PC-9 (cell line): ENCODE measurements around the gene SLCO4A1. TPM values are rescaled to one million over a fixed set of nuclear protein-coding genes. Genes with fewer than 3 reads are reported as not detected.

Experiments used
- BruUV-seq: library from RNA; stranded (reverse); fragments of 400-500 nt; replicated peaks from 2 replicates; lab custom pipeline; 2021; lab: Mats Ljungman, UMichigan
- CTCF ChIA-PET: fragments of 300-600 bp; sonication (Branson Sonifier 250); formaldehyde crosslinking; loops from one replicate; lab custom pipeline; 2022; ENCODE audit warnings: antibody characterized with exemption; lab: Charles Lee
- POLR2A ChIA-PET: fragments of 300-600 bp; sonication (Branson Sonifier 250); formaldehyde crosslinking; loops from one replicate; lab custom pipeline; 2022; ENCODE audit warnings: antibody characterized with exemption; ENCODE audit not compliant: unreplicated experiment; lab: Charles Lee
- DNase-seq, 2 experiments: peaks; one replicate each; pipeline versions ENCODE4 v3.0.0 to v3.0.0-alpha.2; 2015 to 2022; ENCODE audit warnings: mixed read lengths in 1 of 2
- H2AFZ ChIP-seq: fragments of 200-600 bp; sonication (generic); 2 replicates; pipeline ENCODE4 v1.8.1; 2017; ENCODE audit warnings: antibody characterized with exemption
- H3F3A ChIP-seq: fragments of 200-600 bp; sonication (generic); 2 replicates; pipeline ENCODE4 v1.8.1; 2017; ENCODE audit warnings: antibody characterized with exemption, mild to moderate bottlenecking, low read depth; ENCODE audit not compliant: insufficient read depth
- H3K27ac ChIP-seq: fragments of 200-600 bp; sonication (generic); 2 replicates; pipeline ENCODE4 v1.6.1; 2016; ENCODE audit warnings: mixed run types
- H3K27me3 ChIP-seq: fragments of 200-600 bp; sonication (generic); 2 replicates; pipeline ENCODE4 v1.6.1; 2016; ENCODE audit warnings: low read depth, mixed run types; ENCODE audit not compliant: insufficient read depth
- H3K36me3 ChIP-seq: fragments of 200-600 bp; sonication (generic); 2 replicates; pipeline ENCODE4 v1.6.1; 2016; ENCODE audit warnings: low read depth, mixed run types
- H3K4me1 ChIP-seq: fragments of 200-600 bp; sonication (generic); replicated peaks from 2 replicates; pipeline ENCODE4 v1.6.1; 2016; ENCODE audit warnings: mixed run types; ENCODE audit not compliant: insufficient read depth
- H3K4me2 ChIP-seq: fragments of 200-600 bp; sonication (generic); 2 replicates; pipeline ENCODE4 v1.6.1; 2017; ENCODE audit warnings: mixed run types
- H3K4me3 ChIP-seq: fragments of 200-600 bp; sonication (generic); 2 replicates; pipeline ENCODE4 v1.6.1; 2016; ENCODE audit warnings: mixed run types
- H3K79me2 ChIP-seq: fragments of 200-600 bp; sonication (generic); 2 replicates; pipeline ENCODE4 v1.6.1; 2017; ENCODE audit warnings: low read depth, mixed run types
- H3K9me2 ChIP-seq: fragments of 200-600 bp; sonication (generic); 2 replicates; pipeline ENCODE4 v1.8.1; 2017; ENCODE audit warnings: mild to moderate bottlenecking; ENCODE audit not compliant: insufficient read depth
- H3K9me3 ChIP-seq: fragments of 200-600 bp; sonication (generic); 2 replicates; pipeline ENCODE4 v1.8.1; 2016; ENCODE audit warnings: low read depth; ENCODE audit not compliant: insufficient read depth
- H4K20me1 ChIP-seq: fragments of 200-600 bp; sonication (generic); 2 replicates; pipeline ENCODE4 v1.8.1; 2017; ENCODE audit not compliant: insufficient read depth
- CTCF ChIP-seq: fragments of 200-600 bp; sonication (generic); conservative IDR thresholded peaks from 2 replicates; pipeline ENCODE4 v1.6.1; 2017; ENCODE audit warnings: mixed run types, antibody characterized with exemption, mild to moderate bottlenecking, moderate library complexity
- EZH2 ChIP-seq: fragments of 200-600 bp; sonication (generic); IDR thresholded peaks from 2 replicates; pipeline ENCODE4 v1.8.0; 2017; ENCODE audit warnings: antibody characterized with exemption, low read depth
- intact Hi-C: fragments of 100-400 bp; cut with micrococcal nuclease; formaldehyde crosslinking; loops from one replicate; pipeline ENCODE4 v1.10.0; 2022; ENCODE audit not compliant: unreplicated experiment
- total RNA-seq: library from RNA; stranded (reverse); gene quantifications from 2 replicates; pipeline ENCODE4 v1.2.3, GENCODE V29; 2021

Gene SLCO4A1
- total RNA-seq, 1 experiment from 2014 or later, result 19.3 TPM

- intact Hi-C loops, result no loop called here
- CTCF ChIA-PET, result no interaction called here
- no peak overlapping the region for H3K4me2 ChIP-seq
- no TSS peak for BruUV-seq
- TF ChIP-seq EZH2, result no peak
- TF ChIP-seq CTCF, result no peak
- H3K9me3 ChIP-seq, result peaks cover 9% of the 10 kb centered on the region; the same call in 1 of the 2 replicates
- H3K4me3 ChIP-seq, result no peak overlapping the region
- H3K27ac ChIP-seq, result no peak overlapping the region
- 0 out of 2 replicates have a peak, but pooled peaks cover 7% of the 10 kb centered on the region for H3F3A ChIP-seq
- no peak for DNase-seq
- H2AFZ ChIP-seq, result no peak overlapping the region
- H3K4me1 ChIP-seq, result peaks cover 7% of the 10 kb centered on the region; the same call in 1 of the 2 replicates
- H3K36me3 ChIP-seq, result no peaks in the 10 kb centered on the region
- no peaks in the 10 kb centered on the region; the same call in 1 of the 2 replicates for H4K20me1 ChIP-seq
- POLR2A ChIA-PET, result no interaction called here
- H3K27me3 ChIP-seq, result no peaks in the 10 kb centered on the region
- peaks cover 23% of the 10 kb centered on the region for H3K79me2 ChIP-seq
- H3K9me2 ChIP-seq, result no peaks in the 10 kb centered on the region
Observed at GRCh38 chr20:62716198-62716940, 74.1 kb downstream of the SLCO4A1 start.

GRCh38 chr20:62716941-62717310 lies 74.6 kb downstream of the SLCO4A1 start:
- Histone ChIP-seq H4K20me1 (no peaks in the 10 kb centered on the region; the same call in 1 of the 2 replicates), H2AFZ (no peak overlapping the region), H3K4me3 (no peak overlapping the region), H3K9me3 (peaks cover 9% of the 10 kb centered on the region; the same call in 1 of the 2 replicates), H3K4me2 (no peak overlapping the region), H3F3A (0 out of 2 replicates have a peak, but pooled peaks cover 5% of the 10 kb centered on the region), H3K27ac (no peak overlapping the region), H3K79me2 (peaks cover 19% of the 10 kb centered on the region), H3K27me3 (0 out of 2 replicates have a peak, but pooled peaks cover 1% of the 10 kb centered on the region), H3K4me1 (0 out of 2 replicates have a peak, but pooled peaks cover 1% of the 10 kb centered on the region), H3K36me3 (no peaks in the 10 kb centered on the region), H3K9me2 (no peaks in the 10 kb centered on the region)
- BruUV-seq, result no TSS peak
- intact Hi-C loops, result no loop called here
- CTCF ChIA-PET, result no interaction called here
- POLR2A ChIA-PET, result no interaction called here
- no peak for TF ChIP-seq CTCF
- DNase-seq, result no peak

- no TSS peak for BruUV-seq
- no peaks in the 10 kb centered on the region for H3K36me3 ChIP-seq
- no peaks in the 10 kb centered on the region for H3K9me2 ChIP-seq
- no peaks in the 10 kb centered on the region; the same call in 1 of the 2 replicates for H4K20me1 ChIP-seq
- no peak overlapping the region for H3K4me3 ChIP-seq
- H3K79me2 ChIP-seq, result peaks cover 9% of the 10 kb centered on the region
- ChIA-PET POLR2A (no interaction called here), CTCF (no interaction called here)
- H3K9me3 ChIP-seq, result peaks cover 9% of the 10 kb centered on the region; the same call in 1 of the 2 replicates
- H3K4me2 ChIP-seq, result no peak overlapping the region
- H3K27me3 ChIP-seq, result 0 out of 2 replicates have a peak, but pooled peaks cover 3% of the 10 kb centered on the region
- no peak for DNase-seq
- TF ChIP-seq EZH2 (no peak), CTCF (no peak)
- no peaks in the 10 kb centered on the region for H3F3A ChIP-seq
- H3K4me1 ChIP-seq, result no peaks in the 10 kb centered on the region
- intact Hi-C loops, result no loop called here
- no peak overlapping the region for H2AFZ ChIP-seq
- H3K27ac ChIP-seq, result no peak overlapping the region
Observed at GRCh38 chr20:62717933-62718332, 75.6 kb downstream of the SLCO4A1 start.
